Smooth muscle cell of the brain vasculature (primary cell): ENCODE data around the gene SDK1.
"Not testable (repeated sequence)": the region's sequence is repeated elsewhere in the genome, so short reads cannot be mapped to it uniquely, and the experiment has no call there.

ENCODE experiments used
- DNase-seq: peaks from one replicate; pipeline ENCODE4 v3.0.0-alpha.2; 2012; ENCODE audit warnings: low read depth, low spot score

Gene SDK1

DNA sequence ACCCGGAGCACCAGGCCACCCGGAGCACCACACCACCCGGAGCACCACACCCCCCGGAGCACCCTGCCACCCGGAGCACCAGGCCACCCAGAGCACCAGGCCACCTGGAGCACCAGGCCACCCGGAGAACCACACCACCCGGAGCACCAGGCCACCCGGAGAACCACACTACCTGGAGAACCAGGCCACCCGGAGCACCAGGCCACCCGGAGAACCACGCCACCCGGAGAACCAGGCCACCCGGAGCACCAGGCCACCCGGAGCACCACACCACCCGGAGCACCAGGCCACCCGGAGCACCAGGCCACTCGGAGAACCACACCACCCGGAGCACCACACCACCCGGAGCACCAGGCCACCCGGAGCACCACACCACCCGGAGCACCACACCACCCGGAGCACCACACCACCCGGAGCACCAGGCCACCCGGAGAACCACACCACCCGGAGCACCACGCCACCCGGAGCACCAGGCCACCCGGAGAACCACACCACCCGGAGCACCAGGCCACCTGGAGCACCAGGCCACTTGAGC is 916.1 kb downstream of the SDK1 start:
- DNase-seq: not testable (repeated sequence)

DNA sequence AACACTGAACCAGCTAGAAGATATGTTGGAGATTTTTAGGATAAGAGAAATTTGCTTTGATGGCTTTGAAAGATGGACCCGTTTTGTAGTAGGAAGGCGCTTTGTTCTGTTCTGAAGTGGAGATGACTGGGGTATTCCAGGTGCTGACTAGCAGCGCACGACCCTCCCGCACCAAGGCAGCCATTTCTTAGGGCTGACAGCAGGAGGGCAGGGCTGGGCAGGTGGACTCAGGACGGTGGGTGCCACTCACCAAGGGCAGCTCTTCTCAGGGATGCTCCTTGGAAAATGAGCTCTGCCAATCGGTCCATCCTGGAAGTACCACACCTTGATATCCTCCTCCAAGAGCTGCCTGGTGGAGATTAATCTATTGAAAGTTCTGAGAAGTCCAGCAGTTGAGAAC is 917.4 kb downstream of the SDK1 start:
- DNase-seq: no peak

DNA sequence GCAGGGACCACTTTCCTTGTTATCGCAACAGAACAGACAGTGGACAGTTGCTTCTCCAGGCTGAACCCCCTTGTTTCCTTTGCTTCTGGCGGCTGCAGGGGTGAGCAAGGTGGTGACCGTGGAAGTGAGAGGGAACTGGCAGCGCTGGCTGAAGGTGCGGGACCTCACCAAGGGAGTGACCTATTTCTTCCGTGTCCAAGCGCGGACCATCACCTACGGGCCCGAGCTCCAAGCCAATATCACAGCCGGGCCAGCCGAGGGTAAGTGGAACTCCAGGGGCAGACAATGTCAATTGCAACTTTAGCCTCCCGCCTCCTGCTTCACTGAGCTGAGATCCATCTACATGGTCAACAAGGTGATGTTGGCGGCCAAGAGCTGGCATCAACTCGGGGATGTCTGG is 919.0 kb downstream of the SDK1 start:
- no peak for DNase-seq

DNA sequence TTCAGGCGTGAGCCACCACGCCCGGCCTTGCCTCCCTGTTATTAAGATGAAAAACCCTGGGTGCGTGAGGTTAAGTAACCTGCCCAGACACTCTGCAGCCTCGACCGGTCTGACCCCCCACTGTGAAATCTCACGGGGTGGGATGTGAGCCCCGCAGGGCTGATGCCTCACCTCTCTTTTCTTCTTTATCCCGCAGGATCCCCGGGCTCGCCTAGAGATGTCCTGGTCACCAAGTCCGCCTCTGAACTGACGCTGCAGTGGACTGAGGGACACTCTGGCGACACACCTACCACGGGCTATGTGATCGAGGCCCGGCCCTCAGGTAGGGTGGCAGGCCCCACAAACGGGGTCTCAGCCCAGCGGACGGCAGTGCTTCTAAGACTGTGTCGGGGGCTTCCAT is 920.0 kb downstream of the SDK1 start:
- DNase-seq: no peak

- DNase-seq: no peak
Observed at GRCh38 chr7:4222676-4223075, 921.6 kb downstream of the SDK1 start.

- DNase-seq: no peak
Observed at GRCh38 chr7:4225361-4225771, 924.3 kb downstream of the SDK1 start.

DNA sequence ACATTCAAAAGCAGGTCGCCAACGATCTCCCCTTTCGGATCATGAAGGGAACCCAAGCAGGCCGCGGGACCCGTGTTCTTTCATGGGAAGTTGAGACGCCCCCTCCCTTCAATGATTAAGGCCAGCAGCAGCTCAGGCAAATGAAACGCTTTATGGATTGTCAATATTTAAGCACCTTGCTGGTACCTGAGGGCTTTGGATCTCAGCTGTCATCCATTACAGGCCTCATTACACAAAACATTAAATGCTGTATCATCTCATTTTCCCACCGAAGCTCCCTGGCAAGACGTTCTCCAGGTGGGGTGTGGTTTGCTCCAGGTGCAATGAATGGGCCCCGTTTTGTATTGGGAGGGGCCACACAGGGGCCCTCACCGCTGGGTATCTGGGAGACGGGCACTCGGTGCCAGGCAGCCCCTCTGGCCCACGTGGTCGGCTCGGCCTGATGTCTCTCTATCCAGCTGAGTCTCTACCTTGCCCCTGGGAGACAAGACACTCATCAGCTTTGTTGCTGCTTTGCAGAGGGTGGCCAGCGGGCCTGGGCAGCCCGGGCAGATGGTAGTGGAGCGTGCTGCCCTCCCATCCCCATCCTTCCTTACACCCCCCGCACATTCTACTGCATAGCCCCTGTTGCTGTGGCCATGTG is 925.0 kb downstream of the SDK1 start:
- no peak for DNase-seq

DNA sequence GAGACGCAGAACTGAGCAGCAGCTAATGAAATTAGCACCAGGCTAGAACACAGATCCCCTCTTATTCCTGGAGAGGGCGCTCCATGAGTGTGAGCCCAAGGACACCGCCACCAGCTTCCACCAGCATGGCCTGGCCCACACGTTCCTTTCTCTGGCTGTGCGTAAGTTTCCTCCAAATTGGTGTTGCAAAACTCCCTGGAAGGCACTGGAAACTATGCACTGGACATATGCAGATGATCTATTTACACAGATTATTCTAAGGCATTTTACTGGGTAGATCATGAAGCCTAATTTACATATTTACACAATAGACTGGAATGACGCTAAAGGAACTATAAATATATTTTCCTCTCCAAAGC is 925.5 kb downstream of the SDK1 start:
- no peak for DNase-seq

- no peak for DNase-seq
Observed at GRCh38 chr7:4227105-4228010, 926.3 kb downstream of the SDK1 start.

DNA sequence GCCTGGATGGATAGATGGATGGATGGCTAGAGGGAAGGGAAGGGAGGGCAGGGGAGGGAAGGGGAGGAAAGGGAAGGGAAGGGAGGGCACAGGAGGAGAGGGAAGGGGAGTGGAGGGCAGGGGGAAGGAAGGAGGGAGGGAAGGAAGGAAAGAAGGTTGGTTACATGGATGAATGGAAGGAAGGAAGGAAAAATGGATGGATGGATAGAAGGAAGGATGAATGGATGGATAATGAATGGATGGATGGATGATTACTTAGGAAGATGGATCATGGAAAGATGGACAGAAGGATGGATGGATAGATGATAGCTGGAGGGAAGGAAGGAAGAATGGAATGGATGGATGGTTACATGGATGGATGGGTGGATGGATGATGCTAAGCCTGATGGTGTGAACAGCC is 929.3 kb downstream of the SDK1 start:
- no peak for DNase-seq

DNA sequence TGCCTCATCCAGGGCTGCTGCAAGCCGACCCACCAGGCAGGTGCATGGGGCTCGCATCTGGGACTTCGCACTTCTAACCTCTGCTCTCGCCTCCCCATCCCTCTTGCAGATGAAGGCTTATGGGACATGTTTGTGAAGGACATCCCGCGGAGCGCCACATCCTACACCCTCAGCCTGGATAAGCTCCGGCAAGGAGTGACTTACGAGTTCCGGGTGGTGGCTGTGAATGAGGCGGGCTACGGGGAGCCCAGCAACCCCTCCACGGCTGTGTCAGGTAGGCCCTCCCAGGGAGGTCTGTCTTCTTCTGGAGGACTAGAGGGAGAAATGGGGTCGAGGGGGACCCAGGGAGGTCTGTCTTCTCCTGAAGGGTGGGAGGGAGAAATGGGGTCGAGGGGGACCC is 932.1 kb downstream of the SDK1 start:
- no peak for DNase-seq

DNA sequence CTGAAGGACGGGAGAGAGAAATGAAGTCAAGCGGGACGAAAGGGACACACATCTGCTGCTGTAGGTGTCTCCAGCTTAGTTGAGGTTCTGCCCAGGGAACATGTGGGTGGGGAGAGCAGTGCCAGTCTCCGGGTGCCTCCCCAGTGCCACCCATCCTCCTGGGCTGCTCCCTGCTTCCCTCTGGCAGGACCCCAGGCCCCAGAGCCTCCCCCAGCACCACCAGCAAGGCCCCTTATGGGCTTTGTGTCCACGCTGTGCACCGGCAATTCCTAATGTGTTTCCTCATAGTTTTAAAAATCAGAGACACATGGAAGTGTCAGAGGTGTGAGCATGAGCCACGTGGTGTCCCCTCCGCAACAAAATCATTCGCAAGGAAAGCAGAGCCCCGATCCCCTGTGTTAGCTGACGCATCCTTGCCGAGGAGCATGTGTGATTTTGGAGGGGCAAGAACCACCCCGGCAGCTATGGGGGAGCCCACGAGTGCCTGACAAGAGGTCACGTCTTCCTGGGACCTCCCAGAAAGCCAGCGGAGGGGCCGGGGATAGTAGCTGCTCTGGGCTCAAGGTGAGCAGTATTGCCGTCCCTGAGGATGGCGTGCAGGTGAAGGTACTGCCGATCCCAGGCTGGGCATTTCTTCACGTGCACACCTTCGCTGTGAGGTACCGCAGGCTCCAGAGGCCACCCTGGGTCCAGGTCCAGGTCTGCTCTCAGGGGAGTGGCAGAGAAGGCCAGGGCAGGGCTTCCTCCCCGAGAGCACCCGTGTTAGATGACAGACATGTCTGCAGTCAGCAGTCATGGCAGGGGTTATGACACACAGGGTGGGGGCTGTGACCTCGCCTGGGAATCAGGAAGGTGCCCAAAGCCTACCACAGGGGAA is 932.8 kb downstream of the SDK1 start:
- no peak for DNase-seq

DNA sequence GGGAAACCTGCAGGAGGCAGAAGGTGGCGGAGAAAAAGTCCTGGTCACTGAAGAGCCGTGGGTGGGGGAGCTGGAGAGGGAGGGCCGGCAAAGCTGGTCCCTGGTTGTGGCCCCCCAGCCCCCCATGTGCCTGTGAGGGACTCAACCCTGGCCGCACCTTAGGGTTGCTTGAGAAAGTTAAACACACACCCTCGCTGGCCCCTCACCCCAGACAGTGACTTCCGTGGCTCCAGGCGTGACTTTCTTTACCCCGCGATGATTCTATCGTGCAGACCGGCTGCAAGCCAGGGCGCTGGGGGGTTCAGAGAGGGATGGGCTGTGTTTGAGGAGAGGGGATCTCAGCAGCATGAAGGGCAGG is 933.4 kb downstream of the SDK1 start:
- DNase-seq: no peak

GRCh38 chr7:4234886-4235285 is 933.8 kb downstream of the SDK1 start:
- DNase-seq: no peak

- DNase-seq: no peak
Observed at GRCh38 chr7:4235596-4235995, 934.5 kb downstream of the SDK1 start.

- DNase-seq: no peak
Observed at GRCh38 chr7:4236389-4236788, 935.3 kb downstream of the SDK1 start.

DNA sequence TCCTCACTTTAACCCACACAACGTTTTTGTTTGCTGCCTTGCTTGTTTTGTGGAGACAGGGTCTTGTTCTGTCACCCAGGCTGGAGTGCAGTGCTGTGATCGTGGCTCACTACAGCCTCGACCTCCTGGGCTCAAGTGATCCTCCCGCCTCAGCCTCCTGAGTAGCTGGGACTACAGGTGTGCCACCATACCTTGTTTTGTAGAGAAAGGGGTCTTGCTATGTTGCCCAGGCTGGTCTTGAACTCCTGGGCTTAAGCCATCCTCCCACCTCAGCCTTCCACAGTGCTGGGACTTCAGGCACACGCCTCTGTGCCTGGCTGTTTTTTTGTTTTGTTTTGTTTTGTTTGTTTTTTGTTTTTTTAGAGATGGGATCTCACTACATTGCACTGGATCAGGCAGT is 935.8 kb downstream of the SDK1 start:
- DNase-seq: not testable (repeated sequence)

- DNase-seq: no peak
Observed at GRCh38 chr7:4237296-4238235, 936.5 kb downstream of the SDK1 start.

DNA sequence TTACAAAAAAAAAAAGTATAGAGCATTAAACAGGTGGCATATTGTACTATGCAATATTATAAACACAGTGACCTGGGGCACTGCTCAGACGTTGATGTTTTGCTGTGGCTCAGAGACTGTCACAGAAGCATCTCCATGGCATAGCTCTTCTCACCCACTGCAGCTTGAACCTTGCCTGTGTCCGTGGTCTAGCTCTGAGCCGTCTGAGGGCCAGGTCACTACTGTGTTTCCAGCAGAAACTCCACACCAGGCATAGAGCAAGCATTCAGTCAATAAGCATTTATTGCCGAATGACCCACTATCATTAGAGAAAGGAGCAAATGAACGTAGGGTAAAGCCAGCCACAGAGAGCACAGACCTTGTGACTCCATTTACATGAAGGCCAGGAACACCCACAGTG is 937.8 kb downstream of the SDK1 start:
- no peak for DNase-seq

DNA sequence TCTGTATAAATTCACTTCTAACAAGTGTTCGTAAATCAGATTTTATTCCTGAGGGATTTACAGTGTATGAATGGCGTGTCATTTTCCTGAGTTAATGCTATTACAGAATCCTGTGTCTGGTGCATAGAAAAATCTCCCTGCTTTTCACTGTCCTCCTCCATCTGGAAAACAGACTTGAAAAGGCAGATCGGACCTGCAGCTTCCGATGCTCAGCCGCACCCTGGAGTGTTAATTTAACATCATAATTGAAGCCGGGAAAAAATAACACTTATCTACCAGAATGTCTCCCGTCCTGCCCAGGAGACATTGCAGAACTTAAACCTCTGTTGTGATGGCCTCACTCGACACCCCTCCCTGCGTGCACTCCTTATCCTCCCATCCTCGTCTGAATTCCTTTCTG is 939.0 kb downstream of the SDK1 start:
- DNase-seq: no peak
